A204.1 (cell line): Measurements from ENCODE around the gene SIPA1L3.

ENCODE experiments used
- FAIRE-seq: peaks from 2 replicates; lab custom pipeline; 2012; peaks lifted over from hg19 to GRCh38; lab: Jason Lieb, UNC

The SIPA1L3 gene

GRCh38 chr19:38072776-38073750 lies 166.1 kb downstream of the SIPA1L3 start:
- FAIRE-seq, result no peak

GRCh38 chr19:38073841-38074685 lies 167.1 kb downstream of the SIPA1L3 start:
- FAIRE-seq, result no peak

- no peak for FAIRE-seq
Observed at GRCh38 chr19:38076337-38076736, 169.3 kb downstream of the SIPA1L3 start.

GRCh38 chr19:38078302-38078930 lies 171.4 kb downstream of the SIPA1L3 start:
- no peak for FAIRE-seq

GRCh38 chr19:38079926-38080380 lies 172.9 kb downstream of the SIPA1L3 start:
- FAIRE-seq, result no peak

- no peak for FAIRE-seq
Observed at GRCh38 chr19:38081547-38082255, 174.7 kb downstream of the SIPA1L3 start.

- no peak for FAIRE-seq
Observed at GRCh38 chr19:38082256-38083118, 175.5 kb downstream of the SIPA1L3 start.

GRCh38 chr19:38084196-38084595 lies 177.2 kb downstream of the SIPA1L3 start:
- no peak for FAIRE-seq

GRCh38 chr19:38089440-38089839 lies 182.4 kb downstream of the SIPA1L3 start:
- FAIRE-seq, result no peak

- FAIRE-seq, result no peak
Observed at GRCh38 chr19:38093154-38093553, 186.1 kb downstream of the SIPA1L3 start.

- FAIRE-seq, result no peak
Observed at GRCh38 chr19:38093587-38093986, 186.6 kb downstream of the SIPA1L3 start.

- no peak for FAIRE-seq
Observed at GRCh38 chr19:38095411-38096308, 188.7 kb downstream of the SIPA1L3 start.

- FAIRE-seq, result no peak
Observed at GRCh38 chr19:38099966-38100365, 193.0 kb downstream of the SIPA1L3 start.

- no peak for FAIRE-seq
Observed at GRCh38 chr19:38100589-38100988, 193.6 kb downstream of the SIPA1L3 start.

GRCh38 chr19:38101723-38102122 lies 194.7 kb downstream of the SIPA1L3 start:
- FAIRE-seq, result no peak

GRCh38 chr19:38105574-38105973 lies 198.6 kb downstream of the SIPA1L3 start:
- no peak for FAIRE-seq

- FAIRE-seq, result no peak
Observed at GRCh38 chr19:38107129-38107528, 200.1 kb downstream of the SIPA1L3 start.

- FAIRE-seq, result no peak
Observed at GRCh38 chr19:38111898-38112297, 204.9 kb downstream of the SIPA1L3 start.

GRCh38 chr19:38114651-38115050 lies 207.6 kb downstream of the SIPA1L3 start:
- no peak for FAIRE-seq
